OCI-LY1 (cell line): ENCODE measurements around the gene UROC1.

ENCODE experiments used
- H2AFZ ChIP-seq: fragments of 200-600 bp; sonication (generic), shearing (Covaris generic); 2 replicates; pipeline ENCODE4 v1.6.0; 2014; ENCODE audit warnings: antibody characterized with exemption, mild to moderate bottlenecking, low read length
- H3F3A ChIP-seq: fragments of 200-600 bp; sonication (generic), shearing (Covaris generic); 2 replicates; pipeline ENCODE4 v1.6.0; 2014; ENCODE audit warnings: mild to moderate bottlenecking, antibody characterized with exemption, low read length, moderate library complexity; ENCODE audit not compliant: insufficient read depth
- H3K27ac ChIP-seq: fragments of 200-600 bp; sonication (generic); 2 replicates; pipeline ENCODE4 v1.5.1; 2014; ENCODE audit warnings: low read length, mixed run types, mild to moderate bottlenecking, low read depth; ENCODE audit not compliant: poor library complexity, severe bottlenecking
- H3K27me3 ChIP-seq: fragments of 200-600 bp; sonication (generic); 2 replicates; pipeline ENCODE4 v1.6.0; 2014; ENCODE audit warnings: antibody characterized with exemption, mild to moderate bottlenecking, low read length, moderate library complexity; ENCODE audit not compliant: insufficient read depth
- H3K36me3 ChIP-seq: fragments of 200-600 bp; sonication (generic); 2 replicates; pipeline ENCODE4 v1.6.1; 2014; ENCODE audit warnings: mild to moderate bottlenecking, antibody characterized with exemption, low read length, moderate library complexity, mixed read lengths; ENCODE audit not compliant: insufficient read depth
- H3K4me1 ChIP-seq: fragments of 200-600 bp; sonication (generic); 2 replicates; pipeline ENCODE4 v1.5.1; 2014; ENCODE audit warnings: mild to moderate bottlenecking, low read length, moderate library complexity; ENCODE audit not compliant: insufficient read depth, severe bottlenecking
- H3K4me2 ChIP-seq: fragments of 200-600 bp; sonication (generic), shearing (Covaris generic); 2 replicates; pipeline ENCODE4 v1.6.1; 2014; ENCODE audit warnings: low read length
- H3K4me3 ChIP-seq: fragments of 200-600 bp; sonication (generic); 2 replicates; pipeline ENCODE4 v1.5.1; 2014; ENCODE audit warnings: low read length, low read depth, mild to moderate bottlenecking, mixed read lengths; ENCODE audit not compliant: poor library complexity, severe bottlenecking
- H3K79me2 ChIP-seq: fragments of 200-600 bp; shearing (Covaris generic); 2 replicates; pipeline ENCODE4 v1.6.1; 2016; ENCODE audit warnings: mixed run types, low read length, mixed read lengths; ENCODE audit not compliant: insufficient read depth
- H3K9ac ChIP-seq: fragments of 200-600 bp; sonication (generic), shearing (Covaris generic); 2 replicates; pipeline ENCODE4 v1.6.1; 2014; ENCODE audit warnings: mild to moderate bottlenecking, low read length, mixed read lengths
- H3K9me2 ChIP-seq: fragments of 200-600 bp; sonication (generic), shearing (Covaris generic); 2 replicates; pipeline ENCODE4 v1.6.1; 2014; ENCODE audit warnings: low read depth, mild to moderate bottlenecking, low read length, mixed read lengths
- H3K9me3 ChIP-seq: fragments of 200-600 bp; shearing (Covaris generic); 2 replicates; pipeline ENCODE4 v1.6.1; 2014; ENCODE audit warnings: low read length, mixed read lengths
- H4K20me1 ChIP-seq: fragments of 200-600 bp; sonication (generic), shearing (Covaris generic); 2 replicates; pipeline ENCODE4 v1.6.0; 2016; ENCODE audit warnings: mild to moderate bottlenecking, low read length; ENCODE audit not compliant: insufficient read depth
- CTCF ChIP-seq: fragments of 200-600 bp; sonication (generic), shearing (Covaris generic); IDR thresholded peaks from 2 replicates; pipeline ENCODE4 v1.5.1; 2017; ENCODE audit warnings: mild to moderate bottlenecking, antibody characterized with exemption, low read length, moderate library complexity, mixed read lengths
- EZH2 ChIP-seq: fragments of 200-600 bp; sonication (generic), shearing (Covaris generic); IDR thresholded peaks from 2 replicates; pipeline ENCODE4 v1.8.0; 2017; ENCODE audit warnings: borderline replicate concordance, mixed run types, mild to moderate bottlenecking, antibody characterized with exemption, low read length, moderate library complexity, mixed read lengths

The UROC1 gene

GRCh38 chr3:126466886-126467610 is 50.5 kb downstream of the UROC1 start:
- Histone ChIP-seq H3K79me2 (no peaks in the 10 kb centered on the region), H3K4me1 (peaks cover 3% of the 10 kb centered on the region), H3K9ac (no peak overlapping the region), H4K20me1 (no peaks in the 10 kb centered on the region), H3F3A (no peaks in the 10 kb centered on the region), H3K9me2 (no peaks in the 10 kb centered on the region), H3K4me2 (no peak overlapping the region), H3K36me3 (peaks cover 97% of the 10 kb centered on the region), H3K4me3 (no peak overlapping the region), H3K9me3 (no peaks in the 10 kb centered on the region), H3K27me3 (no peaks in the 10 kb centered on the region), H2AFZ (no peak overlapping the region), H3K27ac (no peak overlapping the region)
- no peak for TF ChIP-seq EZH2
- no peak for TF ChIP-seq CTCF

- H3K9ac ChIP-seq, result no peak overlapping the region
- no peaks in the 10 kb centered on the region for H3K79me2 ChIP-seq
- no peaks in the 10 kb centered on the region for H4K20me1 ChIP-seq
- H3K9me2 ChIP-seq, result no peaks in the 10 kb centered on the region
- no peak overlapping the region for H3K27ac ChIP-seq
- no peak overlapping the region for H2AFZ ChIP-seq
- no peaks in the 10 kb centered on the region for H3K4me1 ChIP-seq
- no peaks in the 10 kb centered on the region for H3F3A ChIP-seq
- H3K9me3 ChIP-seq, result no peaks in the 10 kb centered on the region
- TF ChIP-seq EZH2 (no peak), CTCF (no peak)
- H3K27me3 ChIP-seq, result no peaks in the 10 kb centered on the region
- no peak overlapping the region for H3K4me2 ChIP-seq
- no peak overlapping the region for H3K4me3 ChIP-seq
- H3K36me3 ChIP-seq, result peaks cover 97% of the 10 kb centered on the region
Measured at GRCh38 chr3:126465928-126466544, 51.5 kb downstream of the UROC1 start.

GRCh38 chr3:126464997-126465396 is 52.6 kb downstream of the UROC1 start:
- Histone ChIP-seq H3K4me1 (no peaks in the 10 kb centered on the region), H3K27ac (no peak overlapping the region), H3K9ac (no peak overlapping the region), H3K4me3 (no peak overlapping the region), H3K27me3 (no peaks in the 10 kb centered on the region), H3K36me3 (peaks cover 94% of the 10 kb centered on the region), H4K20me1 (no peaks in the 10 kb centered on the region), H2AFZ (no peak overlapping the region), H3K9me2 (no peaks in the 10 kb centered on the region), H3K4me2 (no peak overlapping the region), H3F3A (no peaks in the 10 kb centered on the region), H3K79me2 (no peaks in the 10 kb centered on the region), H3K9me3 (no peaks in the 10 kb centered on the region)
- no peak for TF ChIP-seq CTCF
